Smooth muscle cell (in vitro differentiated cells): ENCODE measurements around the gene THY1. TPM values are rescaled to one million over a fixed set of nuclear protein-coding genes. Genes with fewer than 3 reads are reported as not detected.

Experiments
- DNase-seq: peaks from one replicate; lab custom pipeline; 2025; ENCODE audit not compliant: unreplicated experiment; lab: John Stamatoyannopoulos, UW
- H2AFZ ChIP-seq: fragments of 200-600 bp; sonication (generic); 2 replicates; pipeline ENCODE4 v1.6.0; 2016; ENCODE audit warnings: antibody characterized with exemption, low read depth, mild to moderate bottlenecking
- H3F3A ChIP-seq: fragments of 200-600 bp; sonication (generic); 2 replicates; pipeline ENCODE4 v1.6.0; 2017; ENCODE audit warnings: antibody characterized with exemption, low read depth
- H3K27ac ChIP-seq: fragments of 200-600 bp; sonication (generic); 2 replicates; pipeline ENCODE4 v1.5.1; 2016; ENCODE audit warnings: low read depth, mild to moderate bottlenecking
- H3K27me3 ChIP-seq: fragments of 200-600 bp; sonication (generic); 2 replicates; pipeline ENCODE4 v1.6.1; 2016; ENCODE audit warnings: low read depth, mild to moderate bottlenecking
- H3K36me3 ChIP-seq: fragments of 200-600 bp; sonication (generic); 2 replicates; pipeline ENCODE4 v1.5.1; 2016; ENCODE audit warnings: low read depth
- H3K4me1 ChIP-seq: fragments of 200-600 bp; sonication (generic); 2 replicates; pipeline ENCODE4 v1.5.1; 2016; ENCODE audit warnings: low read depth
- H3K4me2 ChIP-seq: fragments of 200-600 bp; sonication (generic); 2 replicates; pipeline ENCODE4 v1.6.0; 2016; ENCODE audit warnings: mild to moderate bottlenecking
- H3K4me3 ChIP-seq: fragments of 200-600 bp; sonication (generic); 2 replicates; pipeline ENCODE4 v1.5.1; 2016; ENCODE audit warnings: mild to moderate bottlenecking
- H3K79me2 ChIP-seq: fragments of 200-600 bp; sonication (generic); 2 replicates; pipeline ENCODE4 v1.6.0; 2016; ENCODE audit warnings: low read depth, mild to moderate bottlenecking
- H3K9ac ChIP-seq: fragments of 200-600 bp; sonication (generic); 2 replicates; pipeline ENCODE4 v1.6.0; 2016; ENCODE audit warnings: low read depth
- H3K9me3 ChIP-seq: fragments of 200-600 bp; sonication (generic); replicated peaks from 2 replicates; pipeline ENCODE4 v1.5.1; 2016; ENCODE audit warnings: low read depth
- H4K20me1 ChIP-seq: fragments of 200-600 bp; sonication (generic); 2 replicates; pipeline ENCODE4 v1.6.0; 2016; ENCODE audit warnings: low read depth
- CTCF ChIP-seq: fragments of 200-600 bp; sonication (generic); IDR thresholded peaks from 2 replicates; pipeline ENCODE4 v1.5.1; 2017; ENCODE audit warnings: borderline replicate concordance, mild to moderate bottlenecking, antibody characterized with exemption; ENCODE audit not compliant: insufficient read depth, poor library complexity, severe bottlenecking
- WGBS: methylation state at CpG from one replicate; pipeline ENCODE4 v1.1.7; 2016; ENCODE audit warnings: low lambda C conversion rate; 5-methylcytosine and 5-hydroxymethylcytosine counted together
- polyA plus RNA-seq: library from polyadenylated mRNA; unstranded; fragments of >200 nt; fragmentation: Nextera tagmentation; extraction: Ambion mirVana; gene quantifications from 2 replicates; pipeline ENCODE4 v1.2.1, GENCODE V29; 2016
- total RNA-seq: library from RNA; depleted of rRNA; stranded (reverse); fragments of >200 nt; gene quantifications from 2 replicates; pipeline ENCODE4 v1.2.3, GENCODE V29; 2014

The THY1 gene
- total and polyA plus RNA-seq, 2 experiments from 2014 or later, result 297 to 614 TPM

DNA sequence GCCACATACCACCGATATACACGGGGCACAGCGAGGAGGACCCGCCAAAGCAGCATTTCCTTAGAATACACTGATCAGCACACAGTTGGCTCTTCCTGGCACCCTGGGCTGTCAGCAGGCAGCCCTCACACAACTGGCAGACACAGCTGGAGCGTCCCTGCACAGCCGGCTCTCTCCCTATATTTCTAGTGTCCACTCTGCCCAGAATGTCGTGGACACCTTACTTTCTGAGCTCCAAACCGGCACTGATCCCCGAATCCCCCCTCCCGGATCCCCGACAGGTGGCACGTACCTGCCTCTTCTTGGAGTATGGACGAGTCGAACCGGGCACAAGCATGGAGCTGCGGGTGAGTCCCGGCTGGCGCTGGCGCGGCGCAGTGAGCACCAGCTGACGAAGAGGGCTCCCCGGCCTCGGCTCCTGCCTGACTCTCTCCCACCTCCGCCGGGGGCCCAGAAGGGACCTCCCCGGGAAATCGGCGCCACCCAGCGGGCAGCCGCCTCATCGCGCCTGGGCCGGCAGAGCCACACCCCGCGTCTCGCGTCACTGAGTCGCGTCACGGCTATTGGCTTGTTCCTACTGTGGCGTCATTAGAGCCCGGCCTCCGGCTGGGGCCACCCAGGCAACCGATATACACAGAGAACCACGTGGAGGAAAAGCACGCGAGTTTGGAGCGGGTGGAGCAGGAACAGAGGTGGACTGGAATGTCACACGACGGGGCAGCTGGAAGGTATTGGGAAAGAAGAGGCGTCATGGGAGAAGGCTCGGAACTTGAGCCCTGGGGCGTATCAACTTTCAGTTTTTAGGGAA, 41.6 kb downstream of the THY1 start, which contains the start of gene USP2:
USP2 (minus strand) TSS at position 510 of the 808 bp plus-strand sequence. CDS start 8,210 bp downstream, outside the sequence.
- peak within 1 kb of the TSS; percentile 83 for H3K9ac ChIP-seq
- peak within 1 kb of the TSS; percentile 60 for H3K4me3 ChIP-seq
- no peaks in the 10 kb centered on the region for H3K36me3 ChIP-seq
- peak; percentile 94 for DNase-seq
- TF ChIP-seq CTCF, result peak; percentile 66
- peak within 1 kb of the TSS; percentile 93 for H3K4me2 ChIP-seq
- H3F3A ChIP-seq, result no peaks in the 10 kb centered on the region
- peaks cover 7% of the 10 kb centered on the region for H3K27me3 ChIP-seq
- H3K4me1 ChIP-seq, result peaks cover 35% of the 10 kb centered on the region
- H3K79me2 ChIP-seq, result no peaks in the 10 kb centered on the region
- peak within 1 kb of the TSS; percentile 27 for H3K27ac ChIP-seq
- 1% methylated on average over 53 of the region's 54 CpGs for WGBS
- no peaks in the 10 kb centered on the region for H4K20me1 ChIP-seq
- H2AFZ ChIP-seq, result peak within 1 kb of the TSS; percentile 85
- H3K9me3 ChIP-seq, result no peaks in the 10 kb centered on the region

DNA sequence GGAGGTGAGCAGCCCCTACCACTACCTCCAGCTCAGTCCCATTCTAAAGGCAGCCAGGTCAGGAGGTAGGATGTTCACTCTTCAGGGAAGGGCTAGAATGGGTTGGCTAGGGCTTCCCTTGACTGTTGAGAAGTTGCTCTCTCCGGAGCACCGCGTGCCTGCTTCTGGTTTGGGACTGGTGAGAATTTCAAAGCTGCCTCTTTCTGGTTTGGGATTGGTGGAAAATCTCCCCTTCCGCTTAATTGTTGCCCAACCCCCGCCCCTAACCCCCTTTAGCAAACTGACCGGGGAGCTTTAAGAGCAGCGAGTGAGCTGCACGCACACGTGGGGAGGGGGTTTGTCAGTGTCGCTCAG, 42.2 kb downstream of the THY1 start:
- no peak overlapping the region for H3K27ac ChIP-seq
- TF ChIP-seq CTCF, result no peak

DNA sequence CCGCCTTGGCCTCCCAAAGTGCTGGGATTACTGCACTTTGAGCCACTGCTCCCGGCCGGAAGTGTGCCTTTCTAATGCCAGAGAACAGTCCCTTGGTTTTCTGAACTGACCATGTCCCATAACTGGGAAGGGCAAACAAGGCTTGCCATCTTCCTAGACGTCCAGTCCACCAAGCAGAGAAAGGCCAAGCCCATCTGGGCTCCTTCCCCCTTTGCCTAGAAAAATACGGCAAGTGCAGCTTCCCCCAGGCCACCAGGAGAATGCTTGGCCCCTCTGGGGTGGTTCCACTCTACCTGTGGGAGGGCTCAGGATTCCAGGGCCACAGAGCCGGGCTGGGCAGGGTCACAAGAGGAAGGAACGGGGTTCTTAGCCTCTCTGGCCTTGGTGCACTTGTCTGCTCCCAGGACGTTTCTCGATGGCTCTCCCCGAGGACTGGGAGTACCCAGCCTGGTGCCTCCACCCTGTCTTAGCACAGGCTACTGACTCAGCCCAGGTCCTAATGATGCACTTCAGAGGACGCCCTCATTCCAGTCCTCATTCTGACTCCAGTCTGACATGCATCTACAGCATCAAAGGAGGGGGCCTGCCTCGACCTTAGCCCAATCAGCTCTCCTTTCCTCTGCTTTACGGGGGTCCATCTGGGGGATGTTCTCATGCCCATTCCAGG, 42.7 kb downstream of the THY1 start:
- no peaks in the 10 kb centered on the region for H4K20me1 ChIP-seq
- H3K27me3 ChIP-seq, result peaks cover 7% of the 10 kb centered on the region
- H3F3A ChIP-seq, result no peaks in the 10 kb centered on the region
- H3K79me2 ChIP-seq, result no peaks in the 10 kb centered on the region
- TF ChIP-seq CTCF, result no peak
- H3K4me1 ChIP-seq, result peaks cover 43% of the 10 kb centered on the region
- H3K9ac ChIP-seq, result peak overlapping the region; percentile 65
- H3K4me2 ChIP-seq, result peak overlapping the region; percentile 93
- no peak overlapping the region for H3K27ac ChIP-seq
- H3K4me3 ChIP-seq, result peak overlapping the region; percentile 60
- WGBS, result 74% methylated on average over 13 of the region's 13 CpGs
- H3K36me3 ChIP-seq, result no peaks in the 10 kb centered on the region
- no peak for DNase-seq
- no peaks in the 10 kb centered on the region for H3K9me3 ChIP-seq
- H2AFZ ChIP-seq, result no peak overlapping the region

More for the DNA sequence above, 42.2 kb downstream of the THY1 start:
- DNase-seq, result no peak
- WGBS, result 5% methylated on average over 10 of the region's 10 CpGs
- Histone ChIP-seq H3K9me3 (no peaks in the 10 kb centered on the region), H3K27me3 (peaks cover 7% of the 10 kb centered on the region), H3F3A (no peaks in the 10 kb centered on the region), H3K4me2 (peak overlapping the region; percentile 93), H3K4me3 (peak overlapping the region; percentile 60), H3K4me1 (peaks cover 41% of the 10 kb centered on the region), H3K36me3 (no peaks in the 10 kb centered on the region), H3K9ac (peak overlapping the region; percentile 65), H4K20me1 (no peaks in the 10 kb centered on the region), H3K79me2 (no peaks in the 10 kb centered on the region), H2AFZ (peak overlapping the region; percentile 85)
